ENCODE results near the gene MYBPC3.

MYBPC3 gene

DNA sequence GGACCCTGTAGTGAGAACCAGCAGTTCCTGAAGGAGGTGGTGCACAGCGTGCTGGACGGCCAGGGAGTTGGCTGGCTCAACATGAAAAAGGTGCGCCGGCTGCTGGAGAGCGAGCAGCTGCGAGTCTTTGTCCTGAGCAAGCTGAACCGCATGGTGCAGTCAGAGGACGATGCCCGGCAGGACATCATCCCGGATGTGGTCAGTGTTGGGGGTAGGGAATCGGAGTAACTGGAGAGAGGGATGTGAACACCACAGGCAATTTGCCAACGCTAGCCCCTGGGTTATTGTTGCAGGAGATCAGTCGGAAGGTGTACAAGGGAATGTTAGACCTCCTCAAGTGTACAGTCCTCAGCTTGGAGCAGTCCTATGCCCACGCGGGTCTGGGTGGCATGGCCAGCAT lies 62.6 kb downstream of the MYBPC3 start:
- DNase-seq (ENCODE audit: low read depth, low spot score) = no peak
- Histone ChIP-seq H3K27ac (ENCODE audit: low read length) (no peak overlapping the region), H3K36me3 (ENCODE audit: control insufficient read depth, insufficient read depth, low read length) (peaks cover 15% of the 10 kb centered on the region; the same call in 1 of the 2 replicates), H3K4me1 (ENCODE audit: control insufficient read depth, insufficient read depth, low read length) (no peaks in the 10 kb centered on the region), H3K4me3 (ENCODE audit: low read length) (no peak overlapping the region), H3K27me3 (ENCODE audit: control insufficient read depth, insufficient read depth, low read length) (no peaks in the 10 kb centered on the region), H3K9me3 (ENCODE audit: control insufficient read depth, insufficient read depth, low read length) (no peaks in the 10 kb centered on the region)
- WGBS (ENCODE audit: insufficient coverage, insufficient read length) = no CpG with 5 or more reads among the region's 15 CpGs

DNA sequence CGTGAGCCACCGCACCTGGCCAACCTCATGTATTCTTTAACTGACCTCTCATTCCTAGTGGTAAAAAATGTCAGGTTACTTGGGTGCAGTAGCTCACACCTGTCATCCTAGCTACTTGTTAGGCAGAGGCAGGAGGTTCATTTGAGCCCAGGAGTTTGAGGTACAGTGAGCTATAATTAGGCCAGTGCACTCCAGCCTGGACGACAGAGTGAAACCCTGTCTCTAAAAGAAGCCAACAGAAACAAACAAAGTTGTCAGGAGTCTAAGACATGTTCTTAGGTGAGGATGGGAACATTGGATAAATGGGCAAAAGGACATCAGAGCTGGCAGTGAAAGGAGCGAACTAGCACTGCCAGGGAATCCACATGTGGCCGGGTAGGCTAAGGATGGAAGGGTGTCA lies 64.4 kb downstream of the MYBPC3 start:
- DNase-seq (ENCODE audit: low read depth, low spot score) = no peak
- no peaks in the 10 kb centered on the region for H3K9me3 ChIP-seq (ENCODE audit: control insufficient read depth, insufficient read depth, low read length)
- WGBS (ENCODE audit: insufficient coverage, insufficient read length) = no CpG with 5 or more reads among the region's 5 CpGs
- H3K4me3 ChIP-seq (ENCODE audit: low read length) = no peak overlapping the region
- no peak overlapping the region for H3K27ac ChIP-seq (ENCODE audit: low read length)
- H3K27me3 ChIP-seq (ENCODE audit: control insufficient read depth, insufficient read depth, low read length) = no peaks in the 10 kb centered on the region
- no peaks in the 10 kb centered on the region for H3K4me1 ChIP-seq (ENCODE audit: control insufficient read depth, insufficient read depth, low read length)
- peaks cover 20% of the 10 kb centered on the region; the same call in 1 of the 2 replicates for H3K36me3 ChIP-seq (ENCODE audit: control insufficient read depth, insufficient read depth, low read length)

GRCh38 chr11:47285969-47286770 lies 66.3 kb downstream of the MYBPC3 start:
- Histone ChIP-seq H3K9me3 (ENCODE audit: control insufficient read depth, insufficient read depth, low read length) (no peaks in the 10 kb centered on the region), H3K27ac (ENCODE audit: low read length) (no peak overlapping the region), H3K4me3 (ENCODE audit: low read length) (no peak overlapping the region), H3K4me1 (ENCODE audit: control insufficient read depth, insufficient read depth, low read length) (no peaks in the 10 kb centered on the region), H3K27me3 (ENCODE audit: control insufficient read depth, insufficient read depth, low read length) (no peaks in the 10 kb centered on the region), H3K36me3 (ENCODE audit: control insufficient read depth, insufficient read depth, low read length) (peaks cover 22% of the 10 kb centered on the region; the same call in 1 of the 2 replicates)
- no CpG with 5 or more reads among the region's 13 CpGs for WGBS (ENCODE audit: insufficient coverage, insufficient read length)
- no peak for DNase-seq (ENCODE audit: low read depth, low spot score)

- DNase-seq (ENCODE audit: low read depth, low spot score) = no peak
- no peak overlapping the region for H3K27ac ChIP-seq (ENCODE audit: low read length)
- no peaks in the 10 kb centered on the region for H3K9me3 ChIP-seq (ENCODE audit: control insufficient read depth, insufficient read depth, low read length)
- H3K4me1 ChIP-seq (ENCODE audit: control insufficient read depth, insufficient read depth, low read length) = no peaks in the 10 kb centered on the region
- no peak overlapping the region for H3K4me3 ChIP-seq (ENCODE audit: low read length)
- no peaks in the 10 kb centered on the region for H3K27me3 ChIP-seq (ENCODE audit: control insufficient read depth, insufficient read depth, low read length)
- no CpG with 5 or more reads among the region's 4 CpGs for WGBS (ENCODE audit: insufficient coverage, insufficient read length)
- peaks cover 22% of the 10 kb centered on the region; the same call in 1 of the 2 replicates for H3K36me3 ChIP-seq (ENCODE audit: control insufficient read depth, insufficient read depth, low read length)
These were observed 68.4 kb downstream of the MYBPC3 start for GRCh38 chr11:47284151-47284550.

GRCh38 chr11:47282462-47282861 lies 70.0 kb downstream of the MYBPC3 start:
- WGBS (ENCODE audit: insufficient coverage, insufficient read length) = no CpG with 5 or more reads among the region's 7 CpGs
- no peaks in the 10 kb centered on the region for H3K9me3 ChIP-seq (ENCODE audit: control insufficient read depth, insufficient read depth, low read length)
- H3K27me3 ChIP-seq (ENCODE audit: control insufficient read depth, insufficient read depth, low read length) = no peaks in the 10 kb centered on the region
- H3K27ac ChIP-seq (ENCODE audit: low read length) = no peak overlapping the region
- no peaks in the 10 kb centered on the region for H3K4me1 ChIP-seq (ENCODE audit: control insufficient read depth, insufficient read depth, low read length)
- DNase-seq (ENCODE audit: low read depth, low spot score) = no peak
- H3K36me3 ChIP-seq (ENCODE audit: control insufficient read depth, insufficient read depth, low read length) = peaks cover 19% of the 10 kb centered on the region; the same call in 1 of the 2 replicates
- H3K4me3 ChIP-seq (ENCODE audit: low read length) = no peak overlapping the region
